GM12892 (cell line): ENCODE results near the gene C1orf226.

Source experiments
- POLR2A ChIP-seq: IDR thresholded peaks from 2 replicates; pipeline ENCODE4 v1.6.1; 2011; ENCODE audit warnings: low read depth, low read length, control low read depth
- TAF1 ChIP-seq: IDR thresholded peaks from 2 replicates; pipeline ENCODE4 v1.6.1; 2011; ENCODE audit warnings: low read depth, mild to moderate bottlenecking, control low read depth, low read length, borderline replicate concordance

DNA sequence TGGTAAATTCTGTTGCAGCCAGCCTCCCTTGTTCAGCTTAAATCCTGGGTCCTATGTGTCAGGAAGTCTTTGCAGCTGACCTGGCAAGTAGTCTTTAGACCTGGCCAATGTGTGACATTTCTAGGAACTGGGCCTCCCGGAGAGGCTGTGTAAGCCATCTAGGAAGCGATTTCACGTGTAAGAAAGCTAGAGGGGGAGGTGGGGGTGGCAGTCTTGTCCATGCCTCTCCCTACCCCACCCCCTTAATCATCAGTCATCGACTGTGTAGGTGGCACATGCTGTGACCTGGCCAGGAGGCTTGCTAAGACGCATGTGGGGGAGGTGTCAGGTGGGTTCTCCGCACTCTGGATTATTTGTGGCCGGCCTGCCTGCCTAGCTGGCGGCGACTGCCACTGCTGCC, 8.4 kb downstream of the C1orf226 start:
- no peak for TF ChIP-seq TAF1
- TF ChIP-seq POLR2A: no peak
